Measurements from ENCODE around the gene TGFBR3L. TPM values are rescaled to one million over a fixed set of nuclear protein-coding genes. Genes with fewer than 3 reads are reported as not detected.
A peak's percentile ranks its signal among the peaks of the same experiment; 100 is the strongest.

Gene TGFBR3L
- polyA plus RNA-seq, 3 donors = not detected

GRCh38 chr19:7933411-7933810 lies 18.8 kb downstream of the TGFBR3L start:
- Histone ChIP-seq H2AFZ (ENCODE audit: insufficient read depth, low read depth, low read length, poor library complexity, severe bottlenecking) (no peak overlapping the region), H3K4me3 (replicated peaks in 1 of 3; ENCODE audit: low read depth in 2 of 3, low read length in 3 of 3) (no peak overlapping the region), H3K4me1 (ENCODE audit: control insufficient read depth in 1 of 2, insufficient read depth in 2 of 2, low read length in 2 of 2) (no peaks in the 10 kb centered on the region), H3K36me3 (replicated peaks in 1 of 2; ENCODE audit: control insufficient read depth in 1 of 2, insufficient read depth in 2 of 2, low read length in 2 of 2) (peaks cover 73 to 81% of the 10 kb centered on the region in 2 donors), H3K9ac (ENCODE audit: insufficient read depth, low read length, poor library complexity, severe bottlenecking) (no peak overlapping the region), H4K20me1 (ENCODE audit: insufficient read depth, low read length) (no peaks in the 10 kb centered on the region), H3K27ac (ENCODE audit: low read depth in 1 of 2, low read length in 2 of 2) (no peak overlapping the region), H3K9me3 (replicated peaks in 1 of 2; ENCODE audit: control insufficient read depth in 1 of 2, insufficient read depth in 1 of 2, low read length in 2 of 2) (no peaks in the 10 kb centered on the region), H3K4me2 (replicated peaks; ENCODE audit: extremely low read depth, low read length, poor library complexity, severe bottlenecking) (no peak overlapping the region), H3K79me2 (ENCODE audit: insufficient read depth, low read length) (no peaks in the 10 kb centered on the region), H3K27me3 (ENCODE audit: control insufficient read depth in 2 of 2, insufficient read depth in 2 of 2, low read length in 2 of 2) (no peaks in the 10 kb centered on the region)
- intact Hi-C loops (cut with micrococcal nuclease) = no loop called here
- Mint-ChIP-seq H3K27me3 (ENCODE audit: low read depth in 3 of 3) (no peaks in the 10 kb centered on the region), H3K4me1 (no peaks in the 10 kb centered on the region), H3K27ac (no peak overlapping the region), H3K9me3 (peaks cover 0 to 5% (median 0%) of the 10 kb centered on the region in 7 donors), H3K36me3 (peaks cover 61 to 82% of the 10 kb centered on the region in 2 donors), H3K4me3 (no peak overlapping the region)
- TF ChIP-seq, protein P1, sequence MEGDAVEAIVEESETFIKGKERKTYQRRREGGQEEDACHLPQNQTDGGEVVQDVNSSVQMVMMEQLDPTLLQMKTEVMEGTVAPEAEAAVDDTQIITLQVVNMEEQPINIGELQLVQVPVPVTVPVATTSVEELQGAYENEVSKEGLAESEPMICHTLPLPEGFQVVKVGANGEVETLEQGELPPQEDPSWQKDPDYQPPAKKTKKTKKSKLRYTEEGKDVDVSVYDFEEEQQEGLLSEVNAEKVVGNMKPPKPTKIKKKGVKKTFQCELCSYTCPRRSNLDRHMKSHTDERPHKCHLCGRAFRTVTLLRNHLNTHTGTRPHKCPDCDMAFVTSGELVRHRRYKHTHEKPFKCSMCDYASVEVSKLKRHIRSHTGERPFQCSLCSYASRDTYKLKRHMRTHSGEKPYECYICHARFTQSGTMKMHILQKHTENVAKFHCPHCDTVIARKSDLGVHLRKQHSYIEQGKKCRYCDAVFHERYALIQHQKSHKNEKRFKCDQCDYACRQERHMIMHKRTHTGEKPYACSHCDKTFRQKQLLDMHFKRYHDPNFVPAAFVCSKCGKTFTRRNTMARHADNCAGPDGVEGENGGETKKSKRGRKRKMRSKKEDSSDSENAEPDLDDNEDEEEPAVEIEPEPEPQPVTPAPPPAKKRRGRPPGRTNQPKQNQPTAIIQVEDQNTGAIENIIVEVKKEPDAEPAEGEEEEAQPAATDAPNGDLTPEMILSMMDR (IDR thresholded peaks at IDR 0.05) = peak; percentile 34
- DNase-seq = no peak
- 89% methylated on average over 11 of the region's 14 CpGs for WGBS (ENCODE audit: insufficient coverage)

GRCh38 chr19:7933828-7934725 lies 19.4 kb downstream of the TGFBR3L start:
- no peak overlapping the region for H3K4me3 Mint-ChIP-seq
- 96% methylated on average over 52 of the region's 55 CpGs for WGBS (ENCODE audit: insufficient coverage)
- no peaks in the 10 kb centered on the region for H3K9me3 ChIP-seq (replicated peaks in 1 of 2; ENCODE audit: control insufficient read depth in 1 of 2, insufficient read depth in 1 of 2, low read length in 2 of 2)
- no peaks in the 10 kb centered on the region for H3K79me2 ChIP-seq (ENCODE audit: insufficient read depth, low read length)
- intact Hi-C loops (cut with micrococcal nuclease) = no loop called here
- no peak overlapping the region for H3K9ac ChIP-seq (ENCODE audit: insufficient read depth, low read length, poor library complexity, severe bottlenecking)
- no peak overlapping the region for H3K4me3 ChIP-seq (replicated peaks in 1 of 3; ENCODE audit: low read depth in 2 of 3, low read length in 3 of 3)
- H3K27me3 ChIP-seq (ENCODE audit: control insufficient read depth in 2 of 2, insufficient read depth in 2 of 2, low read length in 2 of 2) = no peaks in the 10 kb centered on the region
- H3K36me3 Mint-ChIP-seq = peaks cover 65 to 87% of the 10 kb centered on the region in 2 donors
- TF ChIP-seq, protein P1 (IDR thresholded peaks at IDR 0.05) = no peak
- DNase-seq = no peak
- H3K9me3 Mint-ChIP-seq = peaks cover 0 to 3% (median 0%) of the 10 kb centered on the region in 7 donors
- H3K27ac Mint-ChIP-seq = peak overlapping the region in 1 of 7 donors; percentile 19
- no peak overlapping the region for H3K4me2 ChIP-seq (replicated peaks; ENCODE audit: extremely low read depth, low read length, poor library complexity, severe bottlenecking)
- peaks cover 75 to 83% of the 10 kb centered on the region in 2 donors for H3K36me3 ChIP-seq (replicated peaks in 1 of 2; ENCODE audit: control insufficient read depth in 1 of 2, insufficient read depth in 2 of 2, low read length in 2 of 2)
- H3K4me1 ChIP-seq (ENCODE audit: control insufficient read depth in 1 of 2, insufficient read depth in 2 of 2, low read length in 2 of 2) = no peaks in the 10 kb centered on the region
- no peaks in the 10 kb centered on the region for H3K4me1 Mint-ChIP-seq
- H4K20me1 ChIP-seq (ENCODE audit: insufficient read depth, low read length) = no peaks in the 10 kb centered on the region
- no peak overlapping the region for H3K27ac ChIP-seq (ENCODE audit: low read depth in 1 of 2, low read length in 2 of 2)
- H3K27me3 Mint-ChIP-seq (ENCODE audit: low read depth in 3 of 3) = no peaks in the 10 kb centered on the region
- no peak overlapping the region for H2AFZ ChIP-seq (ENCODE audit: insufficient read depth, low read depth, low read length, poor library complexity, severe bottlenecking)
